Osteocyte (in vitro differentiated cells): ENCODE measurements around the gene LAPTM5. TPM values are rescaled to one million over a fixed set of nuclear protein-coding genes. Genes with fewer than 3 reads are reported as not detected.

Experiments
- DNase-seq: peaks from one replicate; pipeline ENCODE4 v3.0.0; 2021; ENCODE audit warnings: mixed read lengths; ENCODE audit not compliant: unreplicated experiment; ENCODE audit errors: extremely low spot score
- H3K27ac Mint-ChIP-seq: one replicate; pipeline ENCODE4 v1.8.0; 2021; ENCODE audit warnings: mild to moderate bottlenecking, mixed read lengths; ENCODE audit not compliant: unreplicated experiment
- H3K27me3 Mint-ChIP-seq: one replicate; pipeline ENCODE4 v1.8.0; 2021; ENCODE audit warnings: mixed read lengths; ENCODE audit not compliant: unreplicated experiment
- H3K36me3 Mint-ChIP-seq: one replicate; pipeline ENCODE4 v1.8.0; 2021; ENCODE audit warnings: mixed read lengths; ENCODE audit not compliant: unreplicated experiment
- H3K4me1 Mint-ChIP-seq: one replicate; pipeline ENCODE4 v1.8.0; 2021; ENCODE audit warnings: mixed read lengths; ENCODE audit not compliant: unreplicated experiment
- H3K4me3 Mint-ChIP-seq: one replicate; pipeline ENCODE4 v1.8.0; 2021; ENCODE audit warnings: mild to moderate bottlenecking, moderate library complexity, mixed read lengths; ENCODE audit not compliant: unreplicated experiment
- H3K9me3 Mint-ChIP-seq: one replicate; pipeline ENCODE4 v1.8.0; 2021; ENCODE audit warnings: mixed read lengths; ENCODE audit not compliant: unreplicated experiment
- CTCF ChIP-seq: fragments of 200-600 bp; sonication (generic); IDR thresholded peaks from 2 replicates; pipeline ENCODE4 v1.5.0; 2021; ENCODE audit warnings: antibody characterized with exemption, mild to moderate bottlenecking, moderate library complexity
- total RNA-seq: library from RNA; stranded (reverse); gene quantifications from 2 replicates; pipeline ENCODE4 v1.2.1, GENCODE V29; 2021

LAPTM5 gene
- total RNA-seq, 1 donor from 2014 or later = not detected

DNA sequence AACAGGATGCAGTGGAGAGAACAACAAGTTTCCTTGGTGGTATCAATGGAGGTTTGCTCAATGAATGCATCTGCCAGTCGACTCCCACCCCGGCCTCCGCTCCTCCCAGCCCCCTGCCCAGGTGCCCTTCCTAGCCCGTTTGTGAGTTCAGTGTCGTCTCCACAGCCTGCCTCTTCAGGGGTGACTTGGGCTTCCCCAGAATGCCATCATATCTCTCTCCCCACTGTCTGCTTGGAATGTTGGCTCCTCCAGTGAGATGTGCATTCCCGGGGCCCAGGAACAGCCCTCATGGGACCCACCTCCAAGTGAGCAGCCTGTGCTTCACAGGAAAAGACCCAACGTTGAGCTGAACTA lies 64.6 kb downstream of the LAPTM5 start:
- H3K9me3 Mint-ChIP-seq = no peaks in the 10 kb centered on the region
- no peak for DNase-seq
- no peak overlapping the region for H3K27ac Mint-ChIP-seq
- no peak overlapping the region for H3K4me3 Mint-ChIP-seq
- H3K4me1 Mint-ChIP-seq = peaks cover 4% of the 10 kb centered on the region
- no peaks in the 10 kb centered on the region for H3K36me3 Mint-ChIP-seq
- peaks cover 52% of the 10 kb centered on the region for H3K27me3 Mint-ChIP-seq
- TF ChIP-seq CTCF = no peak

- Mint-ChIP-seq H3K27me3 (peaks cover 58% of the 10 kb centered on the region), H3K4me3 (no peak overlapping the region), H3K27ac (no peak overlapping the region), H3K9me3 (no peaks in the 10 kb centered on the region), H3K4me1 (peaks cover 4% of the 10 kb centered on the region), H3K36me3 (no peaks in the 10 kb centered on the region)
- DNase-seq = no peak
- TF ChIP-seq CTCF = no peak
Measured at GRCh38 chr1:30692201-30692947, 65.2 kb downstream of the LAPTM5 start.

GRCh38 chr1:30691480-30691879 lies 66.1 kb downstream of the LAPTM5 start:
- no peaks in the 10 kb centered on the region for H3K36me3 Mint-ChIP-seq
- no peak overlapping the region for H3K4me3 Mint-ChIP-seq
- peaks cover 60% of the 10 kb centered on the region for H3K27me3 Mint-ChIP-seq
- peaks cover 4% of the 10 kb centered on the region for H3K4me1 Mint-ChIP-seq
- no peak overlapping the region for H3K27ac Mint-ChIP-seq
- no peak for DNase-seq
- TF ChIP-seq CTCF = no peak
- H3K9me3 Mint-ChIP-seq = no peaks in the 10 kb centered on the region

- Mint-ChIP-seq H3K36me3 (no peaks in the 10 kb centered on the region), H3K4me1 (peaks cover 4% of the 10 kb centered on the region), H3K27me3 (peaks cover 60% of the 10 kb centered on the region), H3K4me3 (no peak overlapping the region), H3K9me3 (no peaks in the 10 kb centered on the region), H3K27ac (no peak overlapping the region)
- no peak for TF ChIP-seq CTCF
- no peak for DNase-seq
Measured at GRCh38 chr1:30689901-30690645, 67.5 kb downstream of the LAPTM5 start.
